Lower lobe of right lung (tissue), 2 donors: Measurements from ENCODE around the gene MISP3. TPM values are rescaled to one million over a fixed set of nuclear protein-coding genes. Genes with fewer than 3 reads are reported as not detected.

Experiments used
- ATAC-seq, 2 donors: fragments of 200-7000 bp; cut with Tn5 transposase; one replicate each; pipeline ENCODE4 v1.9.1; 2020 to 2022; ENCODE audit warnings: mild to moderate bottlenecking in 2 of 2, moderate library complexity in 2 of 2
- DNase-seq: peaks from one replicate; pipeline ENCODE4 v3.0.0-alpha.2; 2020
- H3K27ac ChIP-seq: fragments of 200-600 bp; one replicate; pipeline ENCODE4 v1.8.0; 2022
- H3K27me3 ChIP-seq: fragments of 200-600 bp; one replicate; pipeline ENCODE4 v1.8.0; 2022; ENCODE audit warnings: low read depth
- H3K36me3 ChIP-seq: fragments of 200-600 bp; one replicate; pipeline ENCODE4 v1.8.0; 2022; ENCODE audit warnings: mild to moderate bottlenecking
- H3K4me1 ChIP-seq: fragments of 200-600 bp; one replicate; pipeline ENCODE4 v1.8.0; 2022
- H3K4me3 ChIP-seq: fragments of 200-600 bp; one replicate; pipeline ENCODE4 v1.8.0; 2022; ENCODE audit warnings: mild to moderate bottlenecking
- H3K9me3 ChIP-seq: fragments of 200-600 bp; one replicate; pipeline ENCODE4 v1.8.0; 2022
- CTCF ChIP-seq: fragments of 200-600 bp; IDR thresholded peaks from one replicate; pipeline ENCODE4 v1.8.0; 2022; ENCODE audit warnings: antibody characterized with exemption, mild to moderate bottlenecking
- intact Hi-C: fragments of 100-400 bp; cut with DNase I; formaldehyde crosslinking; loops from one replicate; pipeline ENCODE4 v1.11.0; 2022
- total RNA-seq: library from RNA; stranded (reverse); fragmentation: NEBNext Ultra II Directional; extraction: Animal tissue kit (Norgen Biotek cat#: 25700); gene quantifications from one replicate; pipeline ENCODE4 v1.2.1, GENCODE V29; 2021
- donor health status: DM: no; HTN: yes; CAD: no; lungs with severe emphysema.

MISP3 gene
- total RNA-seq, 1 donor from 2014 or later, result 7.1 TPM

GRCh38 chr19:14055396-14055795 is 17.2 kb upstream of the MISP3 start:
- intact Hi-C loops, result no loop called here
- H3K4me3 ChIP-seq, result no peak overlapping the region
- ATAC-seq (no peak), DNase-seq (no peak)
- H3K27me3 ChIP-seq, result peaks cover 17% of the 10 kb centered on the region
- H3K4me1 ChIP-seq, result peaks cover 7% of the 10 kb centered on the region
- H3K9me3 ChIP-seq, result no peaks in the 10 kb centered on the region
- H3K36me3 ChIP-seq, result peaks cover 19% of the 10 kb centered on the region
- no peak overlapping the region for H3K27ac ChIP-seq
- no peak for TF ChIP-seq CTCF

GRCh38 chr19:14056069-14056666 is 16.4 kb upstream of the MISP3 start:
- no peak for TF ChIP-seq CTCF
- Histone ChIP-seq H3K4me3 (no peak overlapping the region), H3K27me3 (peaks cover 18% of the 10 kb centered on the region), H3K4me1 (peaks cover 7% of the 10 kb centered on the region), H3K36me3 (peaks cover 14% of the 10 kb centered on the region), H3K9me3 (no peaks in the 10 kb centered on the region), H3K27ac (no peak overlapping the region)
- ATAC-seq (no peak), DNase-seq (no peak)
- intact Hi-C loops, result no loop called here

- H3K4me1 ChIP-seq, result peaks cover 7% of the 10 kb centered on the region
- H3K9me3 ChIP-seq, result no peaks in the 10 kb centered on the region
- H3K4me3 ChIP-seq, result peak overlapping the region; percentile 30
- no peak for DNase-seq
- peaks cover 7% of the 10 kb centered on the region for H3K36me3 ChIP-seq
- intact Hi-C loops, result no loop called here
- peaks cover 25% of the 10 kb centered on the region for H3K27me3 ChIP-seq
- ATAC-seq, result no peak
- H3K27ac ChIP-seq, result no peak overlapping the region
- no peak for TF ChIP-seq CTCF
Measured at GRCh38 chr19:14056741-14057356, 15.7 kb upstream of the MISP3 start.

GRCh38 chr19:14058182-14059092 is 14.1 kb upstream of the MISP3 start:
- no peak overlapping the region for H3K4me3 ChIP-seq
- DNase-seq (no peak), ATAC-seq (no peak)
- H3K4me1 ChIP-seq, result peaks cover 7% of the 10 kb centered on the region
- no peak overlapping the region for H3K27ac ChIP-seq
- intact Hi-C loops, result no loop called here
- no peak for TF ChIP-seq CTCF
- no peaks in the 10 kb centered on the region for H3K36me3 ChIP-seq
- H3K9me3 ChIP-seq, result no peaks in the 10 kb centered on the region
- peaks cover 27% of the 10 kb centered on the region for H3K27me3 ChIP-seq

- peak; percentile 58 for TF ChIP-seq CTCF
- Histone ChIP-seq H3K27ac (no peak overlapping the region), H3K27me3 (peaks cover 27% of the 10 kb centered on the region), H3K9me3 (no peaks in the 10 kb centered on the region), H3K4me3 (no peak overlapping the region), H3K36me3 (no peaks in the 10 kb centered on the region), H3K4me1 (peaks cover 7% of the 10 kb centered on the region)
- no peak for ATAC-seq
- DNase-seq, result no peak
- intact Hi-C loops, result no loop called here
Measured at GRCh38 chr19:14059093-14059480, 13.5 kb upstream of the MISP3 start.
